GM12891 (cell line): ENCODE results near the gene FAM181A.

Experiments used
- POLR2AphosphoS5 ChIP-seq: IDR thresholded peaks from 2 replicates; pipeline ENCODE4 v1.6.1; 2011; ENCODE audit warnings: low read depth, low read length, control low read depth
- TAF1 ChIP-seq: IDR thresholded peaks from 2 replicates; pipeline ENCODE4 v1.6.1; 2011; ENCODE audit warnings: low read depth, low read length, control low read depth

DNA sequence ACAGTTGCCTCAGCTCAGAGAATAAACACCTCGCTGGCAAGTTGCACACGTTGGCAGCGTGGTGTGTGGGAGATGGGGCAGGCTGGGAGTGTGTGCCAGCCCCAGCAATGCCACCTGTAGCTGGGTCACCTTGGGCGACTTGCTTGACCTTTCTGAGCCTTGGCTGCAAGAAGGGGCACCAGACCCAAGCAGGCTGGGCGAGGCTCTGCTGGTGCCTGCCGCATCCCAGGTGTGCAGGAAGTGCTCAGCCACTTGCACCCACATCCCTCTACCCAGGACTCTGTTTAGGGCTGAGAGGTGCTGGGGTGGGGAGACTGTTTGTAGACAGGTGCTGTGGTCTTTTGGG lies 629 bp downstream of the FAM181A start:
- TF ChIP-seq POLR2AphosphoS5 = no peak
- TF ChIP-seq TAF1 = no peak
